HEK293 (cell line): Measurements from ENCODE around the gene NT5DC2.
A peak's percentile ranks its signal among the peaks of the same experiment; 100 is the strongest.

ENCODE experiments used
- CTCF ChIA-PET: fragments of 350-600 bp; formaldehyde crosslinking; extraction: SDS; loops from one replicate; lab custom pipeline; 2021; ENCODE audit warnings: antibody characterized with exemption; lab: Yijun Ruan, JAX
- POLR2A ChIA-PET: fragments of 300-600 bp; formaldehyde crosslinking; extraction: SDS; loops from one replicate; lab custom pipeline; 2020; ENCODE audit warnings: antibody characterized with exemption, inconsistent platforms; lab: Yijun Ruan, JAX
- H3K27ac ChIP-seq: fragments of 200-500 bp; sonication (Bioruptor generic); 2 replicates; pipeline ENCODE4 v1.5.1; 2014; ENCODE audit warnings: low read depth, low read length, control low read depth, inconsistent platforms; ENCODE audit errors: extremely low read depth
- H3K36me3 ChIP-seq, 2 experiments: fragments of 200-500 bp in 1 of 2; sonication (Bioruptor generic) in 1 of 2; 1 replicate in 1 of 2; 2 replicates in 1 of 2; pipeline ENCODE4 v1.5.1; 2014 to 2017; ENCODE audit warnings: inconsistent platforms in 2 of 2, low read length in 2 of 2; ENCODE audit not compliant: control insufficient read depth in 2 of 2, insufficient read depth in 1 of 2
- H3K4me1 ChIP-seq: fragments of 200-500 bp; sonication (Bioruptor generic); 2 replicates; pipeline ENCODE4 v1.5.1; 2014; ENCODE audit warnings: mild to moderate bottlenecking, low read length, inconsistent platforms; ENCODE audit not compliant: control insufficient read depth, insufficient read depth
- H3K4me3 ChIP-seq: 2 replicates; pipeline ENCODE4 v1.5.1; 2011; ENCODE audit warnings: low read depth, mild to moderate bottlenecking, control low read depth, low read length, moderate library complexity
- H3K9me3 ChIP-seq: fragments of 200-500 bp; sonication (Bioruptor generic); 2 replicates; pipeline ENCODE4 v1.5.1; 2014; ENCODE audit warnings: low read depth, low read length, inconsistent platforms; ENCODE audit not compliant: control insufficient read depth, insufficient read depth
- HOXD13 ChIP-seq: sonication (generic); formaldehyde crosslinking; IDR thresholded peaks from 2 replicates; pipeline ENCODE4 v1.8.0; 2022; ENCODE audit warnings: missing genetic modification reagents, borderline replicate concordance
- IKZF3 ChIP-seq: fragments of 450-650 bp; IDR thresholded peaks from 2 replicates; pipeline ENCODE4 v1.5.0; 2018; ENCODE audit warnings: missing biosample characterization, mild to moderate bottlenecking, missing genetic modification characterization, moderate library complexity
- KLF10 ChIP-seq: fragments of 450-650 bp; IDR thresholded peaks from 2 replicates; pipeline ENCODE4 v1.5.1; 2018; ENCODE audit warnings: missing biosample characterization, mild to moderate bottlenecking, missing genetic modification characterization
- REPIN1 ChIP-seq: fragments of 450-650 bp; formaldehyde crosslinking; IDR thresholded peaks from 2 replicates; pipeline ENCODE4 v1.5.1; 2017; ENCODE audit warnings: missing biosample characterization, missing genetic modification characterization, low read depth
- YY2 ChIP-seq: fragments of 450-650 bp; formaldehyde crosslinking; IDR thresholded peaks from 2 replicates; pipeline ENCODE4 v1.5.1; 2016; ENCODE audit warnings: missing biosample characterization, missing genetic modification characterization
- ZBTB17 ChIP-seq: fragments of 450-650 bp; formaldehyde crosslinking; IDR thresholded peaks from 2 replicates; pipeline ENCODE4 v1.5.1; 2016; ENCODE audit warnings: missing biosample characterization, missing genetic modification characterization
- ZBTB48 ChIP-seq: fragments of 450-650 bp; formaldehyde crosslinking; IDR thresholded peaks from 2 replicates; pipeline ENCODE4 v1.5.1; 2016; ENCODE audit warnings: missing biosample characterization, missing genetic modification characterization
- ZBTB8A ChIP-seq: fragments of 450-650 bp; formaldehyde crosslinking; IDR thresholded peaks from 2 replicates; pipeline ENCODE4 v1.5.1; 2016; ENCODE audit warnings: missing biosample characterization, missing genetic modification characterization
- ZIC2 ChIP-seq: fragments of 450-650 bp; formaldehyde crosslinking; IDR thresholded peaks from 2 replicates; pipeline ENCODE4 v1.5.1; 2016; ENCODE audit warnings: missing biosample characterization, missing genetic modification characterization
- ZNF146 ChIP-seq: fragments of 450-650 bp; formaldehyde crosslinking; IDR thresholded peaks from 2 replicates; pipeline ENCODE4 v1.5.1; 2016; ENCODE audit warnings: missing biosample characterization, missing genetic modification characterization
- ZNF214 ChIP-seq: fragments of 450-650 bp; formaldehyde crosslinking; IDR thresholded peaks from 2 replicates; pipeline ENCODE4 v1.5.1; 2017; ENCODE audit warnings: missing biosample characterization, mild to moderate bottlenecking, missing genetic modification characterization, borderline replicate concordance
- ZNF24 ChIP-seq: fragments of 450-650 bp; formaldehyde crosslinking; IDR thresholded peaks from 2 replicates; pipeline ENCODE4 v1.5.1; 2016; ENCODE audit warnings: missing biosample characterization, missing genetic modification characterization
- ZNF248 ChIP-seq: fragments of 450-650 bp; formaldehyde crosslinking; IDR thresholded peaks from 2 replicates; pipeline ENCODE4 v1.5.1; 2017; ENCODE audit warnings: missing biosample characterization, missing genetic modification characterization
- ZNF274 ChIP-seq, 2 experiments: fragments of 200-500 bp in 1 of 2; fragments of 450-650 bp in 1 of 2; sonication (Bioruptor generic) in 1 of 2; formaldehyde crosslinking in 1 of 2; IDR thresholded peaks; 2 replicates each; pipeline versions ENCODE4 v1.5.1 to v1.6.1; 2014 to 2016; ENCODE audit warnings: borderline replicate concordance in 1 of 2, inconsistent platforms in 1 of 2, low read length in 1 of 2, missing biosample characterization in 1 of 2, missing genetic modification characterization in 1 of 2
- ZNF416 ChIP-seq: fragments of 450-650 bp; formaldehyde crosslinking; IDR thresholded peaks from 2 replicates; pipeline ENCODE4 v1.5.1; 2016; ENCODE audit warnings: missing biosample characterization, missing genetic modification characterization
- ZNF426 ChIP-seq: fragments of 450-650 bp; formaldehyde crosslinking; IDR thresholded peaks from 2 replicates; pipeline ENCODE4 v1.5.1; 2017; ENCODE audit warnings: missing biosample characterization, missing genetic modification characterization, mild to moderate bottlenecking, inconsistent platforms, moderate library complexity
- ZNF433 ChIP-seq: fragments of 450-650 bp; formaldehyde crosslinking; IDR thresholded peaks from 2 replicates; pipeline ENCODE4 v1.5.1; 2016; ENCODE audit warnings: missing biosample characterization, missing genetic modification characterization, low read depth
- ZNF548 ChIP-seq: fragments of 450-650 bp; formaldehyde crosslinking; IDR thresholded peaks from 2 replicates; pipeline ENCODE4 v1.5.1; 2016; ENCODE audit warnings: missing biosample characterization, missing genetic modification characterization
- ZNF610 ChIP-seq: fragments of 450-650 bp; formaldehyde crosslinking; IDR thresholded peaks from 2 replicates; pipeline ENCODE4 v1.5.1; 2016; ENCODE audit warnings: missing biosample characterization, missing genetic modification characterization, borderline replicate concordance
- ZNF664 ChIP-seq: fragments of 450-650 bp; formaldehyde crosslinking; IDR thresholded peaks from 2 replicates; pipeline ENCODE4 v1.5.1; 2016; ENCODE audit warnings: missing biosample characterization, missing genetic modification characterization
- TF ChIP-seq, protein P1 (sequence below): fragments of 450-650 bp; formaldehyde crosslinking; IDR thresholded peaks from 2 replicates; pipeline ENCODE4 v1.5.1; 2016; ENCODE audit warnings: missing biosample characterization, missing genetic modification characterization, borderline replicate concordance
- TF ChIP-seq, protein P2 (sequence below): sonication (generic); formaldehyde crosslinking; IDR thresholded peaks from 2 replicates; pipeline ENCODE4 v1.8.1; 2022; ENCODE audit warnings: mild to moderate bottlenecking, moderate library complexity, missing genetic modification reagents
- TF ChIP-seq, protein P3 (sequence below): fragments of 450-650 bp; formaldehyde crosslinking; optimal IDR thresholded peaks from 2 replicates; pipeline ENCODE3; 2016; ENCODE audit warnings: missing biosample characterization, mild to moderate bottlenecking, missing genetic modification characterization
- TF ChIP-seq, protein P4 (sequence below): fragments of 450-650 bp; formaldehyde crosslinking; IDR thresholded peaks from 2 replicates; pipeline ENCODE4 v1.5.1; 2016; ENCODE audit warnings: missing biosample characterization, missing genetic modification characterization

The NT5DC2 gene

DNA sequence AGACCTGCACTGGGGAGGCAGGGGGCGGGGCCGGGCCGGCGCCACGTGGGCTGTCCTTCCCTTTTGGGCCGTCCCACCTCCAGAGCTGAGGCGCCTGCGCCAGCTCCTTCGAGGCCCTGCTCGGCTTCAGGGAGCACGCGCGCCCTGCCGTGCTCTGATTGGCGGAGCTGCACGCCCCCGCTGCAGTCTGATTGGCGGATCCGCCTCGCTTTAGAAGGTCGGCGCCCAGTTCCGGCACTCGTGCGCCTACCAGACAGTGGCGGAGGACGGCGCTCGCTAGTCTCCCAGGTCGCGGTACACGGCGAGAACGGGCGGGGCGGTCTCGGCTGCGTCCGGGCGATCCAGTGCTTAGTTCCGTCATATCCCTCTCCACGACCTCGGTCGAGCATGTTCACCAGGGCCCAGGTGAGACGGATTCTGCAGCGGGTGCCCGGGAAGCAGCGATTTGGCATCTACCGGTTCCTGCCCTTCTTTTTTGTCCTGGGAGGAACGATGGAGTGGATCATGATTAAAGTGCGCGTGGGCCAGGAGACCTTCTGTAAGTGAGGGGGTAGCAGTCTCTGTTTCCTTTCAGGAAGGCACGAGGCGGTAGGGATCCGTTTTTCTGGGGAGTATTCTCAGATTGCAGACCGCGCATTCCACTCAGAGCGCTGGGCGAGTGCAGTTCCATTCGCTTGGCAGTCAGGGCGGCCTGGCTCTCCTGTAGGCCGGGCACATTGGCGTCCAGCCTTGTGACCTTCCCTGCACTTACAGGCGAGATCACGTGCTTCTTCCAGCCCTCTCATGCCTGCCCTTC is 2.9 kb upstream of the NT5DC2 start, which contains the start of gene UQCC5 (continued):
- TF ChIP-seq ZNF274 (IDR thresholded peaks at IDR 0.05; ENCODE audit: low read length): no peak
- TF ChIP-seq ZNF274 (tag by site-specific recombination; IDR thresholded peaks at IDR 0.05; ENCODE audit: borderline replicate concordance): no peak
- TF ChIP-seq, all 188 proteins: peak for 27

DNA sequence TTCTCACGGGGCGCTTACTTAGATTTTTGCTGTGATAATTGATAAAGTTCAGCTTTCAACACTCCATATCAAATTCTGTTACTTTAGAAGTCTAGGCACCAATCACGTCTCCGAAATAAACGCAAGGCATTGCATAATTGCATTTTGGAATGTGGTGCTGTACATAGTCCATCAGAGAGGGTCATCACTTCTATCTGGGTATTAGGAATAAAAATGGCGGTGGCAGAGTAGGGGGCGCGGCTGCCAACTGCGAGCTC is 2.4 kb upstream of the NT5DC2 start:
- H3K4me1 ChIP-seq: peaks cover 4% of the 10 kb centered on the region; the same call in 1 of the 2 replicates
- H3K4me3 ChIP-seq: no peak overlapping the region
- no peaks in the 10 kb centered on the region for H3K9me3 ChIP-seq
- no peak overlapping the region for H3K27ac ChIP-seq
- POLR2A ChIA-PET: interaction anchor here (0.5 to 1.1 kb wide), 16 partner anchors 9 to 480 kb away, joined by 3 to 8 read pairs (median 4); partner anchors contain the start of genes DUSP7, GNL3, NEK4 and PBRM1
- CTCF ChIA-PET: no interaction called here
- H3K36me3 ChIP-seq: peaks cover 0 to 37% of the 10 kb centered on the region in 2 experiments; a peak in 1 of 3 replicates
- TF ChIP-seq ZBTB17 (tag by site-specific recombination): no peak
- no peak for TF ChIP-seq ZNF433 (tag by site-specific recombination)
- TF ChIP-seq, protein P1, sequence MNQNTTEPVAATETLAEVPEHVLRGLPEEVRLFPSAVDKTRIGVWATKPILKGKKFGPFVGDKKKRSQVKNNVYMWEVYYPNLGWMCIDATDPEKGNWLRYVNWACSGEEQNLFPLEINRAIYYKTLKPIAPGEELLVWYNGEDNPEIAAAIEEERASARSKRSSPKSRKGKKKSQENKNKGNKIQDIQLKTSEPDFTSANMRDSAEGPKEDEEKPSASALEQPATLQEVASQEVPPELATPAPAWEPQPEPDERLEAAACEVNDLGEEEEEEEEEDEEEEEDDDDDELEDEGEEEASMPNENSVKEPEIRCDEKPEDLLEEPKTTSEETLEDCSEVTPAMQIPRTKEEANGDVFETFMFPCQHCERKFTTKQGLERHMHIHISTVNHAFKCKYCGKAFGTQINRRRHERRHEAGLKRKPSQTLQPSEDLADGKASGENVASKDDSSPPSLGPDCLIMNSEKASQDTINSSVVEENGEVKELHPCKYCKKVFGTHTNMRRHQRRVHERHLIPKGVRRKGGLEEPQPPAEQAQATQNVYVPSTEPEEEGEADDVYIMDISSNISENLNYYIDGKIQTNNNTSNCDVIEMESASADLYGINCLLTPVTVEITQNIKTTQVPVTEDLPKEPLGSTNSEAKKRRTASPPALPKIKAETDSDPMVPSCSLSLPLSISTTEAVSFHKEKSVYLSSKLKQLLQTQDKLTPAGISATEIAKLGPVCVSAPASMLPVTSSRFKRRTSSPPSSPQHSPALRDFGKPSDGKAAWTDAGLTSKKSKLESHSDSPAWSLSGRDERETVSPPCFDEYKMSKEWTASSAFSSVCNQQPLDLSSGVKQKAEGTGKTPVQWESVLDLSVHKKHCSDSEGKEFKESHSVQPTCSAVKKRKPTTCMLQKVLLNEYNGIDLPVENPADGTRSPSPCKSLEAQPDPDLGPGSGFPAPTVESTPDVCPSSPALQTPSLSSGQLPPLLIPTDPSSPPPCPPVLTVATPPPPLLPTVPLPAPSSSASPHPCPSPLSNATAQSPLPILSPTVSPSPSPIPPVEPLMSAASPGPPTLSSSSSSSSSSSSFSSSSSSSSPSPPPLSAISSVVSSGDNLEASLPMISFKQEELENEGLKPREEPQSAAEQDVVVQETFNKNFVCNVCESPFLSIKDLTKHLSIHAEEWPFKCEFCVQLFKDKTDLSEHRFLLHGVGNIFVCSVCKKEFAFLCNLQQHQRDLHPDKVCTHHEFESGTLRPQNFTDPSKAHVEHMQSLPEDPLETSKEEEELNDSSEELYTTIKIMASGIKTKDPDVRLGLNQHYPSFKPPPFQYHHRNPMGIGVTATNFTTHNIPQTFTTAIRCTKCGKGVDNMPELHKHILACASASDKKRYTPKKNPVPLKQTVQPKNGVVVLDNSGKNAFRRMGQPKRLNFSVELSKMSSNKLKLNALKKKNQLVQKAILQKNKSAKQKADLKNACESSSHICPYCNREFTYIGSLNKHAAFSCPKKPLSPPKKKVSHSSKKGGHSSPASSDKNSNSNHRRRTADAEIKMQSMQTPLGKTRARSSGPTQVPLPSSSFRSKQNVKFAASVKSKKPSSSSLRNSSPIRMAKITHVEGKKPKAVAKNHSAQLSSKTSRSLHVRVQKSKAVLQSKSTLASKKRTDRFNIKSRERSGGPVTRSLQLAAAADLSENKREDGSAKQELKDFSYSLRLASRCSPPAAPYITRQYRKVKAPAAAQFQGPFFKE (tag by site-specific recombination): no peak
- TF ChIP-seq ZIC2 (tag by site-specific recombination): 0 out of 2 replicates have a peak, but pooled peaks have one; percentile 15
- TF ChIP-seq, protein P2, sequence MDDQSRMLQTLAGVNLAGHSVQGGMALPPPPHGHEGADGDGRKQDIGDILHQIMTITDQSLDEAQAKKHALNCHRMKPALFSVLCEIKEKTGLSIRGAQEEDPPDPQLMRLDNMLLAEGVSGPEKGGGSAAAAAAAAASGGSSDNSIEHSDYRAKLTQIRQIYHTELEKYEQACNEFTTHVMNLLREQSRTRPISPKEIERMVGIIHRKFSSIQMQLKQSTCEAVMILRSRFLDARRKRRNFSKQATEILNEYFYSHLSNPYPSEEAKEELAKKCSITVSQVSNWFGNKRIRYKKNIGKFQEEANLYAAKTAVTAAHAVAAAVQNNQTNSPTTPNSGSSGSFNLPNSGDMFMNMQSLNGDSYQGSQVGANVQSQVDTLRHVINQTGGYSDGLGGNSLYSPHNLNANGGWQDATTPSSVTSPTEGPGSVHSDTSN: no peak
- no peak for TF ChIP-seq ZNF248
- no peak for TF ChIP-seq ZBTB8A (tag by site-specific recombination)
- no peak for TF ChIP-seq ZNF214 (tag by site-specific recombination)
- TF ChIP-seq ZNF426 (tag by site-specific recombination): no peak
- TF ChIP-seq YY2: 0 out of 2 replicates have a peak, but pooled peaks have one; percentile 28
- no peak for TF ChIP-seq ZBTB48 (tag by site-specific recombination)
- TF ChIP-seq, protein P3, sequence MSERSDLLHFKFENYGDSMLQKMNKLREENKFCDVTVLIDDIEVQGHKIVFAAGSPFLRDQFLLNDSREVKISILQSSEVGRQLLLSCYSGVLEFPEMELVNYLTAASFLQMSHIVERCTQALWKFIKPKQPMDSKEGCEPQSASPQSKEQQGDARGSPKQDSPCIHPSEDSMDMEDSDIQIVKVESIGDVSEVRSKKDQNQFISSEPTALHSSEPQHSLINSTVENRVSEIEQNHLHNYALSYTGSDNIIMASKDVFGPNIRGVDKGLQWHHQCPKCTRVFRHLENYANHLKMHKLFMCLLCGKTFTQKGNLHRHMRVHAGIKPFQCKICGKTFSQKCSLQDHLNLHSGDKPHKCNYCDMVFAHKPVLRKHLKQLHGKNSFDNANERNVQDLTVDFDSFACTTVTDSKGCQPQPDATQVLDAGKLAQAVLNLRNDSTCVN (tag by site-specific recombination): no peak
- no peak for TF ChIP-seq ZNF664 (tag by site-specific recombination)
- TF ChIP-seq ZNF548: no peak
- peak; percentile 73 for TF ChIP-seq KLF10 (tag by site-specific recombination)
- TF ChIP-seq ZNF416: no peak
- TF ChIP-seq ZNF146 (tag by site-specific recombination): no peak
- TF ChIP-seq, protein P4, sequence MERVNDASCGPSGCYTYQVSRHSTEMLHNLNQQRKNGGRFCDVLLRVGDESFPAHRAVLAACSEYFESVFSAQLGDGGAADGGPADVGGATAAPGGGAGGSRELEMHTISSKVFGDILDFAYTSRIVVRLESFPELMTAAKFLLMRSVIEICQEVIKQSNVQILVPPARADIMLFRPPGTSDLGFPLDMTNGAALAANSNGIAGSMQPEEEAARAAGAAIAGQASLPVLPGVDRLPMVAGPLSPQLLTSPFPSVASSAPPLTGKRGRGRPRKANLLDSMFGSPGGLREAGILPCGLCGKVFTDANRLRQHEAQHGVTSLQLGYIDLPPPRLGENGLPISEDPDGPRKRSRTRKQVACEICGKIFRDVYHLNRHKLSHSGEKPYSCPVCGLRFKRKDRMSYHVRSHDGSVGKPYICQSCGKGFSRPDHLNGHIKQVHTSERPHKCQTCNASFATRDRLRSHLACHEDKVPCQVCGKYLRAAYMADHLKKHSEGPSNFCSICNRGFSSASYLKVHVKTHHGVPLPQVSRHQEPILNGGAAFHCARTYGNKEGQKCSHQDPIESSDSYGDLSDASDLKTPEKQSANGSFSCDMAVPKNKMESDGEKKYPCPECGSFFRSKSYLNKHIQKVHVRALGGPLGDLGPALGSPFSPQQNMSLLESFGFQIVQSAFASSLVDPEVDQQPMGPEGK (tag by site-specific recombination): 0 out of 2 replicates have a peak, but pooled peaks have one; percentile 53
- TF ChIP-seq IKZF3 (tag by site-specific recombination): no peak
- no peak for TF ChIP-seq ZNF610 (tag by site-specific recombination)
- no peak for TF ChIP-seq ZNF24 (tag by site-specific recombination)
- TF ChIP-seq REPIN1 (tag by site-specific recombination): no peak
- TF ChIP-seq HOXD13 (CRISPR knock-in tag): no peak
